Measurements from ENCODE around the gene IL10RA. TPM values are rescaled to one million over a fixed set of nuclear protein-coding genes. Genes with fewer than 3 reads are reported as not detected.

The IL10RA gene
- total and polyA plus RNA-seq, 9 of the 15 experiments (the other 6 are each of a cell fraction or from before 2014, with no cell fraction given) = 0.17 to 17.3 (median 2.9) TPM

GRCh38 chr11:118012083-118012669, 26.0 kb downstream of the IL10RA start (continued):
- TF ChIP-seq ZNF347 (CRISPR knock-in tag; IDR thresholded peaks at IDR 0.05; ENCODE audit: low read depth) (no peak), CREM (IDR thresholded peaks at IDR 0.05; ENCODE audit: low read depth) (peak; percentile 44; the same call in 1 of the 2 replicates), FOXP4 (CRISPR knock-in tag; IDR thresholded peaks at IDR 0.05; ENCODE audit: borderline replicate concordance) (no peak), EGR1 (conservative IDR thresholded peaks at IDR 0.05) (peak; percentile 56), RFX1 (IDR thresholded peaks at IDR 0.05) (no peak; the same call in 1 of the 2 replicates), GATA2 (CRISPR knock-in tag; IDR thresholded peaks at IDR 0.05) (peak; percentile 36; the same call in 1 of the 2 replicates), COPS2 (conservative IDR thresholded peaks at IDR 0.05) (no peak), ETS2 (tag; IDR thresholded peaks at IDR 0.05; ENCODE audit: borderline replicate concordance, poor library complexity, severe bottlenecking) (no peak), HCFC1 (IDR thresholded peaks at IDR 0.05; ENCODE audit: low read depth, low read length) (no peak), ZBTB26 (CRISPR knock-in tag; IDR thresholded peaks at IDR 0.05) (no peak), TEAD2 (tag; IDR thresholded peaks at IDR 0.05) (no peak), TAL1 (IDR thresholded peaks at IDR 0.05) (peak; percentile 62), BRD4 (IDR thresholded peaks at IDR 0.05) (no peak), CTBP1 (IDR thresholded peaks at IDR 0.05; ENCODE audit: borderline replicate concordance) (peak; percentile 74; the same call in 1 of the 2 replicates), ILF3 (IDR thresholded peaks at IDR 0.05; ENCODE audit: borderline replicate concordance) (no peak), SMARCB1 (IDR thresholded peaks at IDR 0.05; ENCODE audit: insufficient read length, low read depth) (no peak), SAFB2 (IDR thresholded peaks at IDR 0.05; ENCODE audit: borderline replicate concordance, low read depth, low read length, severe bottlenecking) (no peak), FOXJ3 (CRISPR knock-in tag; IDR thresholded peaks at IDR 0.05) (no peak), ZNF12 (CRISPR knock-in tag; IDR thresholded peaks at IDR 0.05) (no peak)
- TF ChIP-seq, protein P1, sequence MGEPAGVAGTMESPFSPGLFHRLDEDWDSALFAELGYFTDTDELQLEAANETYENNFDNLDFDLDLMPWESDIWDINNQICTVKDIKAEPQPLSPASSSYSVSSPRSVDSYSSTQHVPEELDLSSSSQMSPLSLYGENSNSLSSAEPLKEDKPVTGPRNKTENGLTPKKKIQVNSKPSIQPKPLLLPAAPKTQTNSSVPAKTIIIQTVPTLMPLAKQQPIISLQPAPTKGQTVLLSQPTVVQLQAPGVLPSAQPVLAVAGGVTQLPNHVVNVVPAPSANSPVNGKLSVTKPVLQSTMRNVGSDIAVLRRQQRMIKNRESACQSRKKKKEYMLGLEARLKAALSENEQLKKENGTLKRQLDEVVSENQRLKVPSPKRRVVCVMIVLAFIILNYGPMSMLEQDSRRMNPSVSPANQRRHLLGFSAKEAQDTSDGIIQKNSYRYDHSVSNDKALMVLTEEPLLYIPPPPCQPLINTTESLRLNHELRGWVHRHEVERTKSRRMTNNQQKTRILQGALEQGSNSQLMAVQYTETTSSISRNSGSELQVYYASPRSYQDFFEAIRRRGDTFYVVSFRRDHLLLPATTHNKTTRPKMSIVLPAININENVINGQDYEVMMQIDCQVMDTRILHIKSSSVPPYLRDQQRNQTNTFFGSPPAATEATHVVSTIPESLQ (CRISPR knock-in tag; IDR thresholded peaks at IDR 0.05) = peak; percentile 77; the same call in 1 of the 2 replicates
- TF ChIP-seq, protein P2, sequence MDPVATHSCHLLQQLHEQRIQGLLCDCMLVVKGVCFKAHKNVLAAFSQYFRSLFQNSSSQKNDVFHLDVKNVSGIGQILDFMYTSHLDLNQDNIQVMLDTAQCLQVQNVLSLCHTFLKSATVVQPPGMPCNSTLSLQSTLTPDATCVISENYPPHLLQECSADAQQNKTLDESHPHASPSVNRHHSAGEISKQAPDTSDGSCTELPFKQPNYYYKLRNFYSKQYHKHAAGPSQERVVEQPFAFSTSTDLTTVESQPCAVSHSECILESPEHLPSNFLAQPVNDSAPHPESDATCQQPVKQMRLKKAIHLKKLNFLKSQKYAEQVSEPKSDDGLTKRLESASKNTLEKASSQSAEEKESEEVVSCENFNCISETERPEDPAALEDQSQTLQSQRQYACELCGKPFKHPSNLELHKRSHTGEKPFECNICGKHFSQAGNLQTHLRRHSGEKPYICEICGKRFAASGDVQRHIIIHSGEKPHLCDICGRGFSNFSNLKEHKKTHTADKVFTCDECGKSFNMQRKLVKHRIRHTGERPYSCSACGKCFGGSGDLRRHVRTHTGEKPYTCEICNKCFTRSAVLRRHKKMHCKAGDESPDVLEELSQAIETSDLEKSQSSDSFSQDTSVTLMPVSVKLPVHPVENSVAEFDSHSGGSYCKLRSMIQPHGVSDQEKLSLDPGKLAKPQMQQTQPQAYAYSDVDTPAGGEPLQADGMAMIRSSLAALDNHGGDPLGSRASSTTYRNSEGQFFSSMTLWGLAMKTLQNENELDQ (CRISPR knock-in tag; IDR thresholded peaks at IDR 0.05; ENCODE audit: borderline replicate concordance) = no peak
- TF ChIP-seq, protein P3, sequence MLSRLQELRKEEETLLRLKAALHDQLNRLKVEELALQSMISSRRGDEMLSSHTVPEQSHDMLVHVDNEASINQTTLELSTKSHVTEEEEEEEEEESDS (CRISPR knock-in tag; IDR thresholded peaks at IDR 0.05) = no peak
